Measurements from ENCODE around the gene SRCAP.
"Not testable (repeated sequence)": the region's sequence is repeated elsewhere in the genome, so short reads cannot be mapped to it uniquely, and the experiment has no call there.

The SRCAP gene

GRCh38 chr16:30688701-30689100 is 10.3 kb upstream of the SRCAP start:
- Histone ChIP-seq H3K36me3 (no peaks in the 10 kb centered on the region), H4K20me1 (no peaks in the 10 kb centered on the region), H3K9me3 (replicated peaks in 1 of 11) (no peaks in the 10 kb centered on the region), H3K4me1 (peaks cover 0 to 25% (median 16%) of the 10 kb centered on the region in 10 experiments), H3K4me2 (peak overlapping the region in 7 of 11 experiments; percentile 1 to 34 (median 8); a peak in 8 of 22 replicates), H3K27ac (no peak overlapping the region; a peak in 1 of 22 replicates), H3K27me3 (no peaks in the 10 kb centered on the region), H3K9ac (peak overlapping the region in 2 of 11 experiments; percentile 22 to 45; a peak in 1 of 22 replicates), H3K4me3 (no peak overlapping the region)
- TF ChIP-seq Cebpa-rat (IDR thresholded peaks at IDR 0.05) = no peak

DNA sequence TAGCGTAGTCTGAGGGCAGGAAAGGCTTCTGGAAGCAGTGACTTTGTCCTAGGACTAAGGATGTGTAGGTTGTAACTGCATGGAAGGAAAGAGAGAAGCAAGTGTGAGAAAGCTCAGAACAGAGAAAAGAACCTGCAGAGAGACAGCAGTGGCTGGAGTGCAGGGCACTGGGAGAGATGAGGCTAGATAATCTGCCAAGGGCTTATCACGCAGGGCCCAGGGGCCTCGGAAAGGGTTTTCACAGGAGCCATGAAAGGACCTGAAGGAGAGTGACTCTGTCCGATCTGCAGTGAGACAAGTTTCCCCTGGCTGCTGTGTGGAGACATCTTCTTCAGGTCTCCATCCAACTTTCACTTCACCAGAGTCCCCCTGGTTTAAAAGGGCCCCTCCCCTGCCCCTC is 7.1 kb upstream of the SRCAP start:
- TF ChIP-seq Cebpa-rat (IDR thresholded peaks at IDR 0.05) = no peak
- no peak overlapping the region for H3K9ac ChIP-seq
- no peak overlapping the region for H3K4me3 ChIP-seq
- peaks cover 20 to 47% (median 40%) of the 10 kb centered on the region in 10 experiments for H3K4me1 ChIP-seq
- no peaks in the 10 kb centered on the region for H3K36me3 ChIP-seq
- H3K27me3 ChIP-seq = no peaks in the 10 kb centered on the region
- H3K27ac ChIP-seq = no peak overlapping the region
- no peaks in the 10 kb centered on the region for H3K9me3 ChIP-seq (replicated peaks in 1 of 11)
- no peak overlapping the region for H3K4me2 ChIP-seq
- H4K20me1 ChIP-seq = no peaks in the 10 kb centered on the region

DNA sequence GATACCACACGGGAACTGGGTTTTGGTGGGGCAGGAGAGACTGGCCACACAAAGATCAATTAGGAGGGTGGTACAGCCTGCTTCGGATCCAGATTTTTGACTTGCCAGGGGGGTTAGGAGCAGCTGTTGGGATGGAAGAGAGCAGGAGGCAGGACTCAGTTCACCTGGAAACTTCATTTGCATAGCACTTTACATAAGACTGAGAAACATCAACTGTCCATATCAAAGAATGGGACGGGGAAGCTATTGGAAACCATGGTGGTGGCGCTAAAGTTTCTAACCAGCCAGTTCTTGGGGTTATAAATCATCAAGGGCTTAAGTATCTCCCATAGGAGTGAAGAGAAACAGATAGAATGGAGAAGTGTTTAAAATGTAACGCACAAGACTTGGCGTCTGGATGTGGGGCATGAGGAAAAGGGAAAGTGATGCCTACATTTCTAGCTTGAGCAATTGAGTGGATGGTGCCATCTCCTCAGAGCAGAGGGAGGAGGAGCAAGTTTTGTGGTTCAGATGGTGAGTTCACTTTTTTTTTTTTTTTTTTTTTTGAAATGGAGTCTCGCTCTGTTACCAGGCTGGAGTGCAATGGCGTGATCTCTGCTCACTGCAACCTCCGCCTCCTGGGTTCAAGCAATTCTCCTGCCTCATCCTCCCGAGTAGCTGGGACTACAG is 6.4 kb upstream of the SRCAP start:
- Histone ChIP-seq H3K27ac (no peak overlapping the region), H3K4me2 (peak overlapping the region in 6 of 11 experiments; percentile 0 to 39 (median 24); a peak in 5 of 22 replicates), H3K4me3 (no peak overlapping the region), H3K9me3 (replicated peaks in 1 of 11) (no peaks in the 10 kb centered on the region), H3K4me1 (peaks cover 26 to 54% (median 46%) of the 10 kb centered on the region in 10 experiments), H3K9ac (no peak overlapping the region), H4K20me1 (no peaks in the 10 kb centered on the region), H3K36me3 (no peaks in the 10 kb centered on the region), H3K27me3 (no peaks in the 10 kb centered on the region)
- no peak for TF ChIP-seq Cebpa-rat (IDR thresholded peaks at IDR 0.05)

- peaks cover 36 to 56% (median 52%) of the 10 kb centered on the region in 10 experiments for H3K4me1 ChIP-seq
- peak overlapping the region in 8 of 11 experiments; percentile 14 to 57 (median 44); a peak in 12 of 22 replicates for H3K27ac ChIP-seq
- no peak for TF ChIP-seq Cebpa-rat (IDR thresholded peaks at IDR 0.05)
- peaks cover 4 to 8% (median 5%) of the 10 kb centered on the region in 11 experiments; a peak in 18 of 22 replicates for H3K36me3 ChIP-seq
- H3K9me3 ChIP-seq (replicated peaks in 1 of 11) = no peaks in the 10 kb centered on the region
- H4K20me1 ChIP-seq = peaks cover 8 to 12% (median 10%) of the 10 kb centered on the region in 11 experiments; a peak in 19 of 22 replicates
- H3K9ac ChIP-seq = peak overlapping the region in 10 of 11 experiments; percentile 2 to 55 (median 33); a peak in 16 of 22 replicates
- no peak overlapping the region for H3K4me3 ChIP-seq
- peak overlapping the region; percentile 47 to 78 (median 62) for H3K4me2 ChIP-seq
- no peaks in the 10 kb centered on the region for H3K27me3 ChIP-seq
Measured at GRCh38 chr16:30694926-30695693, 3.9 kb upstream of the SRCAP start.

DNA sequence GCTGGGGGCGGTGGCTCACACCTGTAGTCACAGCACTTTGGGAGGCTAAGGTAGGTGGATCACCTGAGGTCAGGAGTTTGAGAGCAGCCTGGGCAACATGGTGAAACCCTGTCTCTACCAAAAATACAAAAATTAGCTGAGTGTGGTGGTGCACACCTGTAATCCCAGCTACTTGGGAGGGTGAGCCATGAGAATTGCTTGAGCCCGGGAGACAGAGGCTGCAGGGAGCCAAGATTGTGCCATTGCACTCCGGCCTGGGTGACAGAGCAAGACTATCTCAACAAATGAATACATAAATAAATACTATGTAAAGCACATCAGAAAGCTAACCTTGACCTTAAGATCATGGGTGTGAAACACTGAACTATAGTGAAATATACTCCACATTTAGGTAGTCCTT is 2.3 kb upstream of the SRCAP start:
- Histone ChIP-seq H3K4me2 (peak overlapping the region in 1 of 11 experiments; percentile 89; a peak in 2 of 22 replicates), H3K4me1 (peaks cover 42 to 65% (median 60%) of the 10 kb centered on the region in 10 experiments)

DNA sequence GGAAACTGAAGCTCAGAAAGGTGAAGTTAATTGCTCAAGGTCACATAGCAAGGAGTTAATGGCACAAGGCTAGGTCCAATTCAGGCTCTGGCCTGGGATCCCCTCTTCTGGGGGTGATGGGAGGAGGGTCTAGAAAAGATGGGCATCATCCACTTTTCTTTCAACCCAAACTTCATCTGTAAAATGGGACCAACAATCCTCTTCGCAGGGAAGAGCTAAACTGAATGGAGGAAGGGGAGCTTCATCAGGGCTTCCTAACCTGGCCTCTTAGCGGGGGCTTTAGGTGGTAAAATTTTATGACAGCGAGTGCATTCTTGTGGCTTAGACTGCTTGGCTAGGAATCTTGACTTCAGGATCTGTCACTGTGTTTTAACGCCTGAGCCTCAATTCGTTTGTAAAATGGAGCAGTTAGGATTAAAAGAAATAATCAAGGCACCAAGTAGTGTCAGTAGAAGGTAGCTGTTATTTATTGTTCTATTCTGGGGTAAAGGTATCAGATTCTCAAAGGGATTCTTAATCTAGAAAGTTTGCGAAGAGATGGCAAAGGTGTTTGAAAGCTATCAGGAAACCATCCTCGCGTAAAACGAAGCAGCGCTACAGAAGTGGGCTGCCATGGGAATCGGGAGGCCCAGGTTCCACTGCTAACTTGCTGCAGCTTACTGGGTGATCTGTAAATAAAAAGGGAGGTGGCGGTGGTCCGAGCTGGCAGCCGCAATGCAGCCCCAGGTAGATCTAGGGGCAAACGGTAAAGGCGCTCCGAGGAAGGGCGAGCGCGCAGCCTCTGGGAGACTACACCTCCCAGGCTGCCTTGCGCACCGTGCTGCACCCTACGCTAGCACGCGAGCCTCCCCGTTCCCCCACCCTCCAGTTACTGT is 1.5 kb upstream of the SRCAP start:
- H3K4me1 ChIP-seq = peaks cover 42 to 65% (median 59%) of the 10 kb centered on the region in 10 experiments
- H3K27ac ChIP-seq = peak overlapping the region; percentile 98 to 100 (median 99)
- no peak for TF ChIP-seq Cebpa-rat (IDR thresholded peaks at IDR 0.05)
- peaks cover 25 to 32% (median 27%) of the 10 kb centered on the region in 11 experiments for H3K36me3 ChIP-seq
- H3K4me2 ChIP-seq = peak overlapping the region; percentile 84 to 100 (median 94)
- peak overlapping the region; percentile 97 to 100 (median 99) for H3K9ac ChIP-seq
- peak overlapping the region; percentile 84 to 99 (median 90) for H3K4me3 ChIP-seq
- no peaks in the 10 kb centered on the region for H3K9me3 ChIP-seq (replicated peaks in 1 of 11)
- peaks cover 22 to 34% (median 31%) of the 10 kb centered on the region in 11 experiments; a peak in 20 of 22 replicates for H4K20me1 ChIP-seq
- H3K27me3 ChIP-seq = no peaks in the 10 kb centered on the region

More for the DNA sequence above, 2.3 kb upstream of the SRCAP start:
- H3K27me3 ChIP-seq; H3K4me3 ChIP-seq; H3K9ac ChIP-seq; H3K9me3 ChIP-seq (replicated peaks in 1 of 11); H3K27ac ChIP-seq: not testable (repeated sequence)
- Histone ChIP-seq H4K20me1 (peaks cover 19 to 28% (median 25%) of the 10 kb centered on the region in 11 experiments; a peak in 20 of 22 replicates), H3K36me3 (peaks cover 19 to 23% (median 20%) of the 10 kb centered on the region in 11 experiments)

- H3K9ac ChIP-seq = peak overlapping the region; percentile 97 to 100 (median 99)
- H3K27ac ChIP-seq = peak overlapping the region; percentile 98 to 100 (median 99)
- H4K20me1 ChIP-seq = peaks cover 22 to 42% (median 31%) of the 10 kb centered on the region in 11 experiments; a peak in 20 of 22 replicates
- H3K27me3 ChIP-seq = no peaks in the 10 kb centered on the region
- peaks cover 42 to 58% (median 53%) of the 10 kb centered on the region in 10 experiments for H3K4me1 ChIP-seq
- peaks cover 33 to 39% (median 35%) of the 10 kb centered on the region in 11 experiments for H3K36me3 ChIP-seq
- H3K4me3 ChIP-seq = peak overlapping the region; percentile 84 to 99 (median 90)
- no peaks in the 10 kb centered on the region for H3K9me3 ChIP-seq (replicated peaks in 1 of 11)
- peak overlapping the region; percentile 84 to 100 (median 94) for H3K4me2 ChIP-seq
- no peak for TF ChIP-seq Cebpa-rat (IDR thresholded peaks at IDR 0.05)
Measured at GRCh38 chr16:30698139-30698815, 694 bp upstream of the SRCAP start.

DNA sequence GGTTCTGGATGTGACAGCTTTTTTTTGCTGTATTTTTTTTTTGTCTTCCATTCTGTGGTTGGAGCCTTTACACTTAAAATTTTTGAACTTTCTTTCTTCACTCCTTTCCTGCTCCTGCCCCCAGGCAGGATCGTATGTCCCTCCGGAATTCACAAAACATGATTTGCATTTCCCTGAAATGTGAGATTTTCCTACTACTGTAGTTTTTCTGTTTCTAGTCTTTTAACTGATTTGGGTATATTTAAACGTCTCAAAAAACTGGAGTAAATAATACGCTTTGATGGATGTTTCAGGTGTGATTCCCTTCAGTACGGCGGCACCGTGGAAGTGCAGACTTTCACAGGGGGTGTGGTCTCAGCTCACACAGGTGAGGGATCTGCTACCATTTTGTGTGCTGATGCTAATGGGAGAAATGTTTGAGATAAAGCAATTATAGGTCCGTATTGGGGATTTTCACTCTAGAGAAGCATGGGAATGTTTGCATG is 686 bp downstream of the SRCAP start:
- Histone ChIP-seq H3K9me3 (replicated peaks in 1 of 11) (no peaks in the 10 kb centered on the region), H3K4me1 (peaks cover 34 to 45% (median 39%) of the 10 kb centered on the region in 10 experiments), H3K4me2 (peak overlapping the region; percentile 84 to 100 (median 94)), H3K27me3 (no peaks in the 10 kb centered on the region), H3K27ac (peak overlapping the region; percentile 98 to 100 (median 99)), H3K4me3 (peak overlapping the region; percentile 84 to 99 (median 90)), H3K9ac (peak overlapping the region; percentile 97 to 100 (median 99)), H4K20me1 (peaks cover 22 to 51% (median 39%) of the 10 kb centered on the region in 11 experiments; a peak in 20 of 22 replicates), H3K36me3 (peaks cover 46 to 53% (median 49%) of the 10 kb centered on the region in 11 experiments)
- no peak for TF ChIP-seq Cebpa-rat (IDR thresholded peaks at IDR 0.05)
